Heart left ventricle (tissue), 16 donors: ENCODE data around the gene RWDD1. TPM values are rescaled to one million over a fixed set of nuclear protein-coding genes. Genes with fewer than 3 reads are reported as not detected.
A peak's percentile ranks its signal among the peaks of the same experiment; 100 is the strongest.

Source experiments
- ATAC-seq, 4 donors: fragments of 200-7000 bp; cut with Tn5 transposase; one replicate each; pipeline ENCODE4 v1.9.1; 2020 to 2022; ENCODE audit warnings: moderate library complexity in 4 of 4, mild to moderate bottlenecking in 3 of 4, moderate number of reproducible peaks in 1 of 4
- DNase-seq, 5 donors: peaks; one replicate each; pipeline ENCODE4 v3.0.0-alpha.2; 2020
- H3K27ac ChIP-seq, 12 donors: fragments of 200-600 bp; sonication (generic) in 4 of 12; one replicate each; pipeline versions ENCODE4 v1.5.0 to v1.8.0; 2016 to 2022; ENCODE audit warnings: mild to moderate bottlenecking in 2 of 12
- H3K27me3 ChIP-seq, 9 donors: fragments of 200-600 bp; sonication (generic) in 2 of 9; one replicate each; pipeline versions ENCODE4 v1.5.1 to v1.8.0; 2016 to 2022; ENCODE audit warnings: mild to moderate bottlenecking in 3 of 9
- H3K36me3 ChIP-seq, 9 donors: fragments of 200-600 bp; sonication (generic) in 2 of 9; one replicate each; pipeline versions ENCODE4 v1.5.0 to v1.8.0; 2018 to 2022; ENCODE audit warnings: mild to moderate bottlenecking in 2 of 9
- H3K4me1 ChIP-seq, 12 donors: fragments of 200-600 bp; sonication (generic) in 4 of 12; one replicate each; pipeline versions ENCODE4 v1.5.0 to v1.8.0; 2016 to 2022; ENCODE audit warnings: mild to moderate bottlenecking in 3 of 12
- H3K4me3 ChIP-seq, 12 donors: fragments of 200-600 bp; sonication (generic) in 4 of 12; one replicate each; pipeline versions ENCODE4 v1.5.0 to v1.8.0; 2017 to 2022; ENCODE audit warnings: mild to moderate bottlenecking in 9 of 12, moderate library complexity in 4 of 12
- H3K9me3 ChIP-seq, 12 donors: fragments of 200-600 bp; sonication (generic) in 4 of 12; one replicate each; pipeline versions ENCODE4 v1.5.0 to v1.8.0; 2016 to 2022; ENCODE audit warnings: mild to moderate bottlenecking in 1 of 12
- CTCF ChIP-seq, 12 donors: fragments of 200-600 bp; sonication (generic) in 4 of 12; IDR thresholded peaks; one replicate each; pipeline versions ENCODE4 v1.5.0 to v1.8.0; 2018 to 2022; ENCODE audit warnings: antibody characterized with exemption in 12 of 12, mild to moderate bottlenecking in 5 of 12
- POLR2A ChIP-seq, 2 donors: fragments of 450-650 bp; IDR thresholded peaks; one replicate each; pipeline ENCODE4 v1.6.1; 2017; ENCODE audit warnings: antibody characterized with exemption in 2 of 2, mild to moderate bottlenecking in 2 of 2, moderate library complexity in 2 of 2
- WGBS, 4 donors: extraction: QIAGEN DNeasy Blood & Tissue Kit in 2 of 4; methylation state at CpG; one replicate each; pipeline versions ENCODE4 v1.1.5 to v1.1.7; 2013 to 2018; 5-methylcytosine and 5-hydroxymethylcytosine counted together
- intact Hi-C, 10 donors: fragments of 100-400 bp; cut with DNase I; formaldehyde crosslinking; loops; one replicate each; pipeline versions ENCODE4 v1.11.1 to v1.14.2; 2022
- polyA plus RNA-seq, 2 donors: library from polyadenylated mRNA; stranded (reverse); fragments of 200-250 nt; gene quantifications; one replicate each; pipeline ENCODE4 v1.2.3, GENCODE V29; 2013
- total RNA-seq, 9 donors: library from RNA; depleted of rRNA in 2 of 9; stranded (reverse); fragments of >200 nt in 2 of 9; fragmentation: NEBNext Ultra II Directional in 3 of 9; extraction: Animal tissue kit (Norgen Biotek cat#: 25700) in 3 of 9; gene quantifications; one replicate each; pipeline versions ENCODE4 v1.1.0 to v1.2.4, GENCODE V29; 2016 to 2023
- donor health status: ischemic (EF 13 %, LVEDD 7.1; RV severe dilation, severe dysfunction).
- donor health status: healthy with polysubstance abuse.
- donor health status: DM: no; HTN: yes; CAD: no.
- donor health status: DM: no; HTN: no; CAD: no.
- donor health status: ischemic (EF 25% LVEDD 6.9; RV normal size, moderate dysfunction).
- donor health status: ischemic (EF 25% LVEDD 5.7; RV mildly dilated, moderate dysfunction).
- donor health status: healthy.
- donor health status: DM: yes; HTN: yes; CAD: no.
- donor health status: ischemic (EF 35%, LVEDD 5.7; RV mildly dilated, moderate dysfunction).
- donor health status: nonischemic (EF 11% LVEDD 7.7; RV severe dilation, severe dysfunction).
- donor health status: DM: yes; HTN: yes; CAD: no.
- donor health status: PGD.
- donor health status: ischemic (EF 29% LVEDD 5.4; RV normal size, mild dysfunction).
- donor health status: nonischemic (EF 23%, LVEDD 6.1; RV moderate dilation, normal function).

RWDD1 gene
- total and polyA plus RNA-seq, 11 donors: 35.9 to 124 (median 52.2) TPM

- no peaks in the 10 kb centered on the region for H3K9me3 ChIP-seq
- TF ChIP-seq POLR2A (IDR thresholded peaks at IDR 0.05) (no peak), CTCF (IDR thresholded peaks at IDR 0.05) (no peak)
- no peak for ATAC-seq
- no peak overlapping the region for H3K27ac ChIP-seq
- DNase-seq: no peak
- H3K27me3 ChIP-seq: no peaks in the 10 kb centered on the region
- no peak overlapping the region for H3K4me3 ChIP-seq
- peaks cover 0 to 69% (median 44%) of the 10 kb centered on the region in 9 donors for H3K36me3 ChIP-seq
- H3K4me1 ChIP-seq: peaks cover 0 to 36% (median 11%) of the 10 kb centered on the region in 12 donors
- intact Hi-C loops: no loop called here
Observed at GRCh38 chr6:116578335-116578734, 7.0 kb downstream of the RWDD1 start.

- Histone ChIP-seq H3K4me1 (peaks cover 0 to 28% (median 4%) of the 10 kb centered on the region in 12 donors), H3K4me3 (no peak overlapping the region), H3K36me3 (peaks cover 0 to 75% (median 49%) of the 10 kb centered on the region in 9 donors), H3K27me3 (no peaks in the 10 kb centered on the region), H3K9me3 (no peaks in the 10 kb centered on the region), H3K27ac (no peak overlapping the region)
- WGBS, 4 donors: 70 to 87% (median 78%) methylated on average over 1 of the region's 1 CpG
- ATAC-seq: peak in 2 of 4 donors; percentile 53 to 54
- TF ChIP-seq CTCF (IDR thresholded peaks at IDR 0.05) (no peak), POLR2A (IDR thresholded peaks at IDR 0.05) (no peak)
- intact Hi-C loops: no loop called here
- DNase-seq: no peak
Observed at GRCh38 chr6:116579143-116579542, 7.8 kb downstream of the RWDD1 start.

GRCh38 chr6:116580198-116580597 lies 8.9 kb downstream of the RWDD1 start:
- no peak overlapping the region for H3K27ac ChIP-seq
- ATAC-seq (no peak), DNase-seq (no peak)
- TF ChIP-seq POLR2A (IDR thresholded peaks at IDR 0.05) (no peak), CTCF (IDR thresholded peaks at IDR 0.05) (no peak)
- H3K4me1 ChIP-seq: peaks cover 0 to 23% (median 4%) of the 10 kb centered on the region in 12 donors
- intact Hi-C loops: no loop called here
- peaks cover 0 to 80% (median 56%) of the 10 kb centered on the region in 9 donors for H3K36me3 ChIP-seq
- no peaks in the 10 kb centered on the region for H3K27me3 ChIP-seq
- WGBS, 4 donors: 84 to 89% (median 86%) methylated on average over 2 of the region's 2 CpGs
- no peak overlapping the region for H3K4me3 ChIP-seq
- H3K9me3 ChIP-seq: no peaks in the 10 kb centered on the region

GRCh38 chr6:116586276-116586675 lies 15.0 kb downstream of the RWDD1 start:
- intact Hi-C loops: no loop called here
- DNase-seq (no peak), ATAC-seq (no peak)
- no peaks in the 10 kb centered on the region for H3K9me3 ChIP-seq
- TF ChIP-seq POLR2A (IDR thresholded peaks at IDR 0.05) (no peak), CTCF (IDR thresholded peaks at IDR 0.05) (no peak)
- no peaks in the 10 kb centered on the region for H3K4me1 ChIP-seq
- H3K4me3 ChIP-seq: no peak overlapping the region
- H3K27me3 ChIP-seq: no peaks in the 10 kb centered on the region
- H3K27ac ChIP-seq: no peak overlapping the region
- H3K36me3 ChIP-seq: peaks cover 0 to 100% (median 79%) of the 10 kb centered on the region in 9 donors
